HG03460 (cell line): Measurements from ENCODE around the gene TAT.
"Not testable (repeated sequence)": the region's sequence is repeated elsewhere in the genome, so short reads cannot be mapped to it uniquely, and the experiment has no call there.

Experiments used
- ATAC-seq: cut with Tn5 transposase; IDR thresholded peaks from one replicate; pipeline ENCODE4 v1.9.1; 2021; ENCODE audit not compliant: unreplicated experiment

TAT gene

DNA sequence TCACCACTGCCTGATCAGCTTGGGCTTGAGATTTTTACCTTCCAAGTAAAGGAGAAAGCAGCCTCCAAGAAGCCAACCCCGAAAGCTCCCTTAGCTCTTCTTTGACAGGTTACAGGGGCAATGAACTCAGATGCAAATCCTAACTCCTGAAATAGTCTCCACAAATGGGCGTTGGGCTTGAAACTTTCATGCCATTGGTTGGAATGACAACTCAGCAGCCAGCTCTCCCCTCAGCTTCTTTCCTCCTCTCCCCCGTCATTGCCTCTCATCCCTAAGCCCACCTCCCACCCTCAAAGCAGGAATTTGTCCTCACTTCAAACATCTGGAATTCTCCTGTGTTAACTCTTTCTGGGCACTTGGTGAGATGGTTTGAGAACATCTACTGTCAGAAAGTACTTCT, at the start of gene TAT:
TAT (minus strand) TSS at position 122 of the 400 bp plus-strand sequence. CDS start 677 bp downstream, outside the sequence.
- ATAC-seq = no peak

DNA sequence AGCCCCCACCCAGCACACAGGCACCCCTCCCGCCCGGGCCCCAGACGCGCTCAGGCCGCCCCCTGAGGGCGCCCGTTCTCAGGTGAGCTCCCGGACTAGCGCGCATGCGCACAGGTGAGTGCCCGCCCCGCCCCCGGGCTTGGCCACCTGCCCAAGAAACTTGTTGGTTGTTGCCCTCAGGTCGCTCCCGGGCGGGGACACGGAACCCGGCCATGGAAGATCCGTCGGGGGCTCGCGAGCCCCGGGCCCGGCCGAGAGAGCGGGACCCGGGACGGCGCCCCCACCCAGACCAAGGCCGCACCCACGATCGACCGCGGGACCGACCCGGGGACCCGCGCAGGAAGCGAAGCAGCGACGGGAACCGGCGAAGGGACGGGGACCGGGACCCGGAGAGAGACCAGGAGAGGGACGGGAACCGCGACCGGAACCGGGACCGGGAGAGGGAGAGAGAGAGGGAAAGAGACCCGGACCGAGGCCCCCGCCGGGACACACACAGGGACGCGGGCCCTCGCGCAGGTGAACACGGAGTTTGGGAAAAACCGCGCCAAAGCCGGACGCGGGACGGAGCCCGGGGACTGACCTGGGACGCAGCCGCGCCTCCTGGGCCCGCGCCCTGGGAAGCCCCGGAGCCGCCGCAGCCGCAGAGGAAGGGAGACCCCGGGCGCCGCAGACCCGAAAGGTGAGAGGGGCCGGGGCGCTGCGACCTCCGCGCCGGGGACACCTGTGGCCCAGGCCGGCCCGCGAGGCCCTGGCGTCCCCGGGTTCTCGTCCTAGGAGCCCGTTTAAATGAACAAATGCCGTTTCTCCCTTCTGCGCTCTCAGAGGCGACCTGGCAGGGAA, 49.3 kb upstream of the TAT start, which contains the start of gene MARVELD3:
MARVELD3 (plus strand) TSS at position 167 of the 840 bp plus-strand sequence; CDS start at position 213, 46 bp downstream.
- no peak for ATAC-seq

DNA sequence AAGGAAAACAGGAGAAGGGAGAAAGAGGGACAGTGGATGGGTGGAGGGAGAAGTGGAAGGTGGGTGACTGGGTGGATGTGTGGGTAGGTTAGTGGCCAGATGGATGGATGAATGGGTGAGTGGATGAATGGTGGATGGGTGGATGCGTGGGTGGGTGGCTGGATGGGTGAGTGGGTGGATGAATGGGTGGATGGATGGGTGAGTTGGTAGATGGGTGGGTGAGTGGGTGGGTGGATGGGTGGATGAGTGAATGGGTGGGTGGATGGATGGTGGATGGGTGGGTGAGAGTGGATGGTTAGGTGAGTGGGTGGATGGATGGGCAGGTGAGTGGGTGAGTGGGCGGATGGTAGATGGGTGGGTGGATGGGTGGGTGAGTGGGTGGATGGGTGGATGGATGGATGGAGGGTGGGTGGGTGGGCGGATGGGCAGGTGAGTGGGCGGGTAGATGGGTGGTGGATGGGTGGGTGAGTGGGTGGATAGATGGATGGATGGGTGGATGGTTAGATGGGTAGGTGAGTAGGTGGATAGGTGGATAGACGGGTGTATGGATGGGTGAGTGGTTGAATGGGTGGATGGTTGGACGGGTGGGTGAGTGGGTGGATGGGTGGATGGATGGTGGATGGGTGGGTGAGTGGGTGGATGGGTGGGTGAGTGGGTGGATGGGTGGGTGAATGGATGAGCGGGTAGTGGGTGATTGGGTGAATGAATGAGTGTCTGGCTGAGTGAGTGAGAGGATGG, 48.4 kb upstream of the TAT start:
- ATAC-seq = no peak

DNA sequence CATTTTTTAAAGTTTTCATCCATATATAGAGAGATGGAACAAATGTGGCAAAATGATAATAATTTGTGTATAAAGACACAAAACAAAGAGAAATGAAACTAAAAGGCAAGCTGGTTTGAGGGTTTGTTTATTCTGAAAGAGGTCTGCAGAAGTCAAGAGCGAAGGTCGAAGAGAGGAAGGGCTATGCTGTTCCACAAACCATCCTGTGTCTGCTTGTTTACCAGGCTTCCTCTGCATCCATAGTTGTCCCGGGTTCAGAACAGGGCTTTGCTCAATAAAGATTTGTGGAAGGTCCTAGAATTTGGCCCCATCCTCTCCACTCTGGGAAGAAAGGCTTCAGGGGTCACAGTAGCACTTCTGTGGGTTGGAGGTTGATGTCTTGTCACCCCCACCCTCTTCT, 46.7 kb upstream of the TAT start:
- ATAC-seq = no peak

DNA sequence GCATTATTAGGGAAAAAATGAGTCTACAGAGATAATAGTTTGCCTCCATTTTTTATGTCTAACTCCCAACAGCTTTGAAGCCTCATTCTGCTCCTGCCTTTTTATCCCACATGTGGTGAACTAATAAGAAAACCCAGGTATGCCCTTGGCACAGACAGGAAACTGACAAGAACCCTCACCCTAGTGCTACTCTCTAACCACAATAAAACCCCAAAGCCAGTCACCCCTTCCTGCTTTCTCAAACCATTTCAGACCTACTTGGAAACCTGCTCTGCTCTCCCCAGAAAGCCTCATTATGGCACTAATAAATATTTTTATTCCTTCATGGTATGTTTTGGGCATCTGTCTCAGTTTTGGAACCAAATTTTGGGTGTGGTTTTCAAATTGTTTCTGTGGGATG, 45.2 kb upstream of the TAT start:
- ATAC-seq = no peak

DNA sequence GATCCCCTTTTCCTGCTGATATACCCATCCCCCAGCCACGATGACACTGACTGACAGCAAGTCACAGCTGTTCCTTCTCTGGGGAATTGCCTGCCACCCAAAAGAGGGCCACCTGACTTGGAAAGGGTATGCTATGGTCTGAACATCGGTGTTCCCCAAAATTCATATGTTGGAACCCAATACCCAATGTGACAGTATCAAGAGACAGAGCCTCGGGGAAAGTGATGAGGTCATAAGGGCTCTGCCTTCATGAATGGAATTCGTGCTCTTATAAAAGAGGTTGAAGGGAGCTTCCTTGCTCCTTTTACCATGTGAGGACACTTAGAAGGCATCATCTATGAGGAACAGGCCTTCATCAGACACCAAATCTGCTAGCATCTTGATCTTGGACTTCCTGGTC, 41.5 kb upstream of the TAT start:
- no peak for ATAC-seq

DNA sequence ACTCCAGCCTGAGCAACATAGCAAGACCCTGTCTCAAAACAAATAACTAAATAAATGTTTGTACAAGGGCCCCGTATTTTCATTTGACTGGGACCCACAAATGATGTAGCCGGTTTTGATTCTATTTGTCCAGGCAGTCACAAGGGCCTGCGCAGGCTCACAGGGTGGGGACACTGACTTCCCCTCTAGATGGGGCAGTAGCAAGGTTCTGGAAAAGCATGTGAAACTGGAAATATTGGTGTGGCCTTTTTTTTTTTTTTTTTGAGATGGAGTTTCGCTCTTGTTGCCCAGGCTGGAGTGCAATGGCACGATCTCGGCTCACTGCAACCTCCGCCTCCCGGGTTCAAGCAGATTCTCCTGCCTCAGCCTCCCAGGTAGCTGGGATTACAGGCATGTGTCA, 38.1 kb upstream of the TAT start:
- not testable (repeated sequence) for ATAC-seq

DNA sequence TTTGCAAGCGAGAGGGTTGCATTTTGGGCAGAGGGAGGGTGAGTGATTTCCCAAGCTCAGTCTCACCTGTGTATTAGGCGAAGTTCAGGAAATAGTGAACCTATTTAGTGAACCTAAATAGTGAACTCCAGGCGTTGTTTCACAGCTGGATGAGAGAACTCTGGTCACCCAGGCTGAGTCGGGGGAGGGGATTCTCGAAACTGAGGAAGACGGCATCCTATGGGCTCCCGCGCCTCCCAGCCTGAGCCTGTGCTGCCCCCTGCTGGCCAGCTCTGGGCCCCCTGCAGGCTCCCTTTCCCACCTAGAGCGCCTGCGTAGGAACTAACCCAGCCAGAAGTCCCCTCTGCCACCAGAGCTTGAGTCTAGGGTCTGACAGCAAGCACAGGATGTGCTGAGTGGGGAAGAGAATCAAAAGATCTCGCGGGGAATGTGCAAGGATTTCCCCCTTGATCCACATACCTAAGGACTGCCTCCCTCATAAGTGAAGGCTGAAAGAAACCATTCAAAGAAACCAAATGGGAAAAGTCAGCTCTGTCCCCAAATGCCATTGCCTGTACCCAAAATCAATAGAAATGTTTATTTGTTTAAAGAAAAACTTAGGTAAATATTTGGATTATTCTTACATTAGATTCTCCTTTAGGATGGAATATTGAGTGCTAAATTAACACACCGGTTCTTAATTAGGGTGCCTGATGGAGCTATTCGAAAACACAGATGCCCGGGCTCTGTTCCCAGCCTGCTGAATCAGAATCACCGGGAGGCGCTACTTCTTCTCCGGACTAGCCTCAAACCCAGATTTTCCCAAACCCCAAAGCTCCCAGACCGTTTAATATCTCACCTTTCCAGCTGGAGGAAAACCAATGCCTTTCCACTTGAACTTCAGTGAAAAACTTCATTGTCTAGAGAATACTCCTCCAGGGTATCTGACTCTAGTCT, 34.3 kb upstream of the TAT start:
- ATAC-seq = peak; percentile 38

DNA sequence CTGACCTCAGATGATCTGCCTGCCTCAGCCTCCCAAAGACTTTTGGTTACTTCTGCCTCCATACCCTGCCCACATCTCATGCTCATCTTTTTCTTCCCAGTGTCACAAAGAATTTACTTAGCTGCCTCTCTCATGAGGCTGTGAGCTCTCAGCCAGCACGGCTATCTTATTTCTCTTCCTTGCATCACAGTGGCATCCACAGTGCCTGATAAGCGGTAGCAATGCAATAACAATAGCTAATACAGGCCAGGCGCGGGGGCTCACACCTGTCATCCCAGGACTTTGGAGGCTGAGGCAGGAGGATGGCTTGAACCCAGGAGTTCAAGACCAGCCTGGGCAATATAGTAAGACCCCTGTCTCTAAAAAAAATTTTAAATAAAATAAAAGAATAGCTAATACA, 33.6 kb upstream of the TAT start:
- no peak for ATAC-seq

DNA sequence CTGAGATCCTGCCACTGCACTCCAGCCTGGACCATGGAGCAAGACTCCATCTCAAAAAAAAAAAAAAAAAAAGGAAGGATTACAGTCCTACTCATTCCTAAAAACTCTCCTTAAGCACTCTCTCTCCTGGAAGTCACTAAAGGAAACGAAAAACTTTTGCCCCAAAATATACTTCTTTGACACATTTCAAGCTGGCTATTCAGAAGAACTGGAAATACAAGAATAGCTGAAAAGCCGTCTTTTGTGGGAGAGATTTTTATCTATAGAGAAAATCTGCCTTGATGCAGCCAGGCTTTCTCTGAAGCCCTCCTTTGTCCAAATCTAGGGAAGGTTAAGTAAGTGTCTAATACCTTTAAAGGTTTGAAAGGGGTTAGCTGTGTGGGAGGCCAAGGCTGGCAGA, 32.2 kb upstream of the TAT start:
- no peak for ATAC-seq

DNA sequence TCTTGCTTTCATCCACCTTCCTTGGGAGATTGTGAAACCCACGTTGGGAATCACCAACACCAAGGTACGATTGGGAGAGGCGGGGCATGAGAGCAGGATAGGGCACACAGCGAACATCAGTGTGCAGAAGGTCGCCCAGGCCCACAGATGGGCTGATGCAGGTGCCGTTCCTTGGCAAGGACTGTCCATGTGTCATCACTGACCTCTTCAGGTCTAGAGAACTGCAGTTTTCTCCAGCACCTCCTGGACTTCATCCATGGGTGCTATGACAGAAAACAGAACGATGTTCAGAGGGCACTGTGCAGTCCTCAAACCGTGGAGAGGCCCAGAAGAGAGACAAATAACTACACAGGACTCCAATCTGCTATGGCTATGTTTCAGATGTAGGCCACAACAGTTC, 23.9 kb upstream of the TAT start:
- no peak for ATAC-seq

DNA sequence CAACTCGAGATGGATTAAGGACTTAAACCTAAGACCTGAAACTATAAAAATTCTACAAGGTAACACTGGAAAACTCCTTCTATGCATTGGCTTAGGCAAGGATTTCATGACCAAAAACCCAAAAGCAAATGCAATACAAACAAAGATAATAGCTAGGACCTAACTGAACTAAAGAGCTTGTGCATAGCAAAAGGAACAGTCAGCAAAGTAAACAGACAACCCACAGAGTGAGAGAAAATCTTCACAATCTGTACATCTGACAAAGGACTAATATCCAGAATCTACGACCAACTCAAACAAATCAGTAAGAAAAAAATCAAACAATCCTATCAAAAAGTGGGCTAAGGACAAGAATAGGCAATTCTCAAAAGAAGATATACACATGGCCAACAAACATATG, 21.5 kb upstream of the TAT start:
- ATAC-seq = not testable (repeated sequence)

DNA sequence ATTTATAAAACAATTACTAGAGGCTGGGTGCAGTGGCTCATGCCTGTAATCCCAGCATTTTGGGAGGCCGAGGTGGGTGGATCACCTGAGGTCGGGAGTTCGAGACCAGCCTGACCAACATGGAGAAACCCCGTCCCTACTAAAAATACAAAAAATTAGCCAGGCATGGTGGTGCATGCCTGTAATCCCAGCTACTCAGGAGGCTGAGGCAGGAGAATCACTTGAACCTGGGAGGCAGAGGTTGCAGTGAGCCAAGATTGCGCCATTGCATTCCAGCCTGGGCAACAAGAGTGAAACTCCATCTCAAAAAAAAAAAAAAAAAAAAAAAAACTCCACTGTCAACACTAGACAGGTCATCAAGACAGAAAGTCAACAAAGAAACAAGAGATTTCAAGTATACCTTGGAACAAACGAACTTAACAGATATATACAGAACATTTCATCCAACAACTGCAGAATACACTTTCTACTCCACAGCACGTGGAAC, 18.5 kb upstream of the TAT start:
- not testable (repeated sequence) for ATAC-seq

DNA sequence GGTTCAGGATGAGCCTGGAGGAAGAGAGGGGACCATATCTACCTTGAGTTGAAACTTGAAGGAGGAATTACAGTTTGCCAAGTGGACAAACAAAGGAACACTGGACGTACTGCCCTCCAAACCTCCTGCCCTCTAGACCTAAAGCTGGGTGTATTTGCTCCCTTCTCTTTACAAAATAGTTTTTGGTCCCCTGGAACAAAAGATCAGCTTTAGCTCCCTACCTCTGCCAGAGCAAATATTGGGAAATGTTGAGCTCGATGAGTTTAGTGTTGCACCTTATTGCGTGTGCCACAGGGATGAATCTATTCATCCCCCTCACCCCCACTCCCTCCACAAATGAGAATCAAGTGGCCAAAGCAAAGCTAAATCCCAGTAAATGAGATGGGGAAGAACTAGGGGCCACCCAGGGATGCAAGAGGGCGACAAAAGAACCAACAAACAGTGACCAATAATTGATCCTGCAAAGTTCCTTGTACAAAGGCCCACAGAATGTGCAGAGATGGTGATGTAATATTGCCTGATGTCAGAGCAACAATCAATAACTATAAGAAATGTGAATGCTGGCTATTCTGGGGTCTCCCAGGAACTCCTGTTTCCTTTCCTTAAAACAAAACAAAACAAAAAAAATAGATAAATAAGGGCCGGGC, 17.2 kb upstream of the TAT start:
- no peak for ATAC-seq

DNA sequence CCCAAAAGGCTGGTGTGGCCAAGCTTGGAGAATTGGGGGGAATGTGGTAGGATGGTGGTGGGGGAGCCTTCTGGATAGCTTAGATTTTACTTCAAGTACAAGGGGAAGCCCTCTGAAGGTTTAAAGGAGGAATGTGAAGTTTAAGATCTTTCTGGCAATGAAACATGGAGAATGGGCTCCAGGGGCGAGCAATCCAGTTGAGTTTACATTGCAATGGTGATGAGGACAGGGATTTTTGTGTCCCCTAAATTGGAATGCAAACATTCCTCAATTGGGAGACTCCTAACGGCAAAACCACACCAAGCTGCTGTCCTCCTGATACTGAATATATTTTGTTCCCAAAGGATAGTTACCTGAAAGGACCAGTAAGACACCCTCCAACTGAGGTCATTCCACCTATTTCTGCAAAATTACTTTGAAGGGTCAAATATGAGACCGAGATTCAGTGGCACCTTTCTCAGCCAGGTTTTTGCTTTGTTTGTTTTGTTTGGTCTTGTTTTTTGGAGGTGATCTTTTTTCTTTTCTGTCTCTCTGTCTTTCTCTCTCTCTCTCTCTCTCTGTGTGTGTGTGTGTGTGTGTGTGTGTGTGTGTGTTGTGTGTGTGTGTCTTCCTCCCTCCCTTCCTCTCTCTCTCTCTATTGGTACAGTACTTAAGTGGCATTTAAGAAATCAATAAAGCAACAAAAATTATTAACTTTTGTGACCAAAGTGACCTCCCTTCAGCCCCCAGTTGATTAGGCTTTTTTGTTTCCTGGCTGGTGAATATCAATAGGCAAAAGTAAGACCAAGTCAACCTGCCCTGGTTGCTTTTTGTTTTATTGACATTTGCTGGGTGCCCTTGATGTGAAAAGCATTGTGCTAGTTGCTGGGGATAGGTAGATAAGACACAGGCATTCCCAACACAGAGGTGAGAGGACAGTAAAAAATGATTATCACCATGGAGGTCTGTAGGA, 16.4 kb upstream of the TAT start:
- ATAC-seq = no peak

DNA sequence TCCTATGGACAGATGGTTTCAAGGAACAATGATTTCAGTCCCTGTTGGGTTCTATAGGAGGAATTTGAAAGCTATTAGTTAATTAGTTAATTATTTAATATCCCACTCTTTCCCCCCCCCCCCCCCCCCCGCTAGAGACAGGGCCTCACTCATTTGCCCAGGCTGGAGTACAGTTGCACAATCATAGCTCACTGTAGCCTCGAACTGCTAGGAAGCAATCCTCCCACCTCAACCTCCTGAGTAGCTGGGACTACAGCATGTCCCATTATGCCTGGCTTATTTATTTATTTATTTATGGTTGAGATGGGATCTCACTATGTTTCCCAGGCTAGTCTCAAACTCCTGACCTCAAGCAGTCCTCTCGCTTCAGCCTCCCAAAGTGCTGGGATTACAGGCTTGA, 15.0 kb upstream of the TAT start:
- no peak for ATAC-seq

DNA sequence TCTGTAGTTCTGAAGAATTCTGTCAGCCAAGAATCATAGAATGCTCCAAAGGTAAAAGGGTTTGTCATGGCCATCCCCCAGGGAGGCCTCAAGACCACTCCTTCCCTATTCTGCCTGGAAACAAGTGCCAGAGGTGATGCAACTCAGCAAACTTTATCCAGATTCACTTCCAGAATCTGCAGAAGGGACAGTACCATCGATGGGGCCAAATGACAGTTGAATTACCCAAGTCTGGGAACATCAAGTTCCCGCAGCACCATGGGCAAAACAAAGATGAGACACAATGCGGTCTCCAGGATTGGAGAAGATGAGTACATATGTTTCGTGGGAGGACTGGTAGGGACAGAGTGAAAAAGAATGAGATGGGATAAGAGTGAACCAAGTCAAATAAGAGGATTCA, 13.7 kb upstream of the TAT start:
- no peak for ATAC-seq

DNA sequence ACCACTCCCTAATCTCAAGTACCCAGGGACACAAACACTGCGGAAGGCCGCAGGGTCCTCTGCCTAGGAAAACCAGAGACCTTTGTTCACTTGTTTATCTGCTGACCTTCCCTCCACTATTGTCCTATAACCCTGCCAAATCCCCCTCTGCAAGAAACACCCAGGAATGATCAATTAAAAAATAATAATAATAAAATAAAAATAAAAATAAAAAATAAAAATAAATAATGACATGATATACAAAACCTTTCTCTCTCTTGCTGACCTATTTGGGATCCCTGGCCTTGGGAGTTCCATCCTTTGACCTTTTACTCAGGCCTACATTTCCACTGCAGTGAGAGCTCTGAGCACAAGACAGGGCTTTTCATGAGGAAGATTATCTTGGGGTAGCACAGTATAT, 13.2 kb upstream of the TAT start:
- not testable (repeated sequence) for ATAC-seq

DNA sequence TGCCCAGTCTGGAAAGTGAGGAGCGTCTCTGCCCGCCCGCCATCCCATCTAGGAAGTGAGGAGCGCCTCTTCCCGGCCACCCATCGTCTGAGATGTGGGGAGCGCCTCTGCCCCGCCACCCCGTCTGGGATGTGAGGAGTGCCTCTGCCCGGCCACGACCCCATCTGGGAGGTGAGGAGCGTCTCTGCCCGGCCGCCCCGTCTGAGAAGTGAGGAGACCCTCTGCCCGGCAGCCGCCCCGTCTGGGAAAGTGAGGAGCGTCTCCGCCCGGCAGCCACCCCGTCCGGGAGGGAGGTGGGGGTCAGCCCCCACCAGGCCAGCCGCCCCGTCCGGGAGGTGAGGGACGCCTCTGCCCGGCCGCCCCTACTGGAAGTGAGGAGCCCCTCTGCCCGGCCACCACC, 12.4 kb upstream of the TAT start:
- ATAC-seq = not testable (repeated sequence)
